HL-60 (cell line): ENCODE measurements around the gene PRKRIP1.
"Not testable (repeated sequence)": the region's sequence is repeated elsewhere in the genome, so short reads cannot be mapped to it uniquely, and the experiment has no call there.

ENCODE experiments used
- CTCF ChIP-seq: IDR thresholded peaks from one replicate; pipeline ENCODE4 v1.5.1; 2011; ENCODE audit warnings: low read length, control low read depth, inconsistent platforms; ENCODE audit not compliant: insufficient read depth
- GABPA ChIP-seq: IDR thresholded peaks from 2 replicates; pipeline ENCODE4 v1.6.1; 2012; ENCODE audit warnings: low read depth
- POLR2AphosphoS5 ChIP-seq: IDR thresholded peaks from 2 replicates; pipeline ENCODE4 v1.6.1; 2012; ENCODE audit warnings: low read depth
- REST ChIP-seq: IDR thresholded peaks from 2 replicates; pipeline ENCODE4 v1.6.1; 2012; ENCODE audit warnings: low read depth; ENCODE audit not compliant: insufficient replicate concordance
- SPI1 ChIP-seq: IDR thresholded peaks from 2 replicates; pipeline ENCODE4 v1.6.1; 2012; ENCODE audit warnings: low read depth, mild to moderate bottlenecking, borderline replicate concordance

DNA sequence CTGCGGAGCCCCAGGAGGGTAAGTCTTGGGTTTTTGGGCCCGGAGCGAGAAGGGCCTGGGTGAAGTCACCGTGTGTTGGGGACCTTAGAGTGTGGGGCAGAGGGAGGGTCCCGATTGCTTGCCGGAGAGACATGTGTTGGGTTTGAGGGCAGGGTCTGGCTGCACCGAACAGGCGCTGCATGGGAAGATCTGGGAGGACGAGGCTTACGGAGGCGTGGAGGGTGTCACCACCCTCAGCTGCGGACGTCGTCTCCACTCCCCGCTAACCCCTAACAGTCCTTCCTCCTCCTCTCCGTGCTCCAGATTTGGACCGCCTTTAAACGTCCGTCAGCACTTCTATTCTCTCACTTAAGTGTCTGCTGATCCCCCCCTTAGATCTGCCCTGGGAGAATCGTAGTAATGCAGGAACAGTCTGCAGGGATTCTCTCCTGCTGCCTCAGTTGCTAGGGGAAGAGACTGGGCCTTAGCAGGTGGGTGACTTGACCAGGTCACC, 31.7 kb upstream of the PRKRIP1 start:
- not testable (repeated sequence) for TF ChIP-seq CTCF, POLR2AphosphoS5, SPI1, GABPA, REST
